Measurements from ENCODE around the gene NFU1.

NFU1 gene

DNA sequence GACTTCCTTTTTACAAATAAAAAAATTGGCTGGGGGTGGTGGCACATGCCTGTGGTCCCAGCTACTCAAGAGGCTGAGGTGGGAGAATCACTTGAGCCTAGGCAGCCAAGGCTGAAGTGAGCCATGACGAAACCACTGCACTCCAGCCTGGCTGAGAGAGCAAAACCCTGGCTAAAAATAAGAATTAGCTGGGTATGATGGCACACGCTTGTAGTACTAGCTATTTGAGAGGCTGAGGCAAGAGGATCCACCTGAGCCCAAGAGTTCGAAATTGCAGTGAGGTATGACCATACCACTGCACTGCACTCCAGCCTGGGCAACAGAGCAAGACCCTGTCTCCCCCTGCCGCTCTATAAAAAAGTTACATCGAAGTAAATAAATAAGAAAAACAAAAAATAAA lies 83.9 kb downstream of the NFU1 start:
- in situ Hi-C loops (cut with MboI; ENCODE audit: low sequenced_read_pairs), result no loop called here

DNA sequence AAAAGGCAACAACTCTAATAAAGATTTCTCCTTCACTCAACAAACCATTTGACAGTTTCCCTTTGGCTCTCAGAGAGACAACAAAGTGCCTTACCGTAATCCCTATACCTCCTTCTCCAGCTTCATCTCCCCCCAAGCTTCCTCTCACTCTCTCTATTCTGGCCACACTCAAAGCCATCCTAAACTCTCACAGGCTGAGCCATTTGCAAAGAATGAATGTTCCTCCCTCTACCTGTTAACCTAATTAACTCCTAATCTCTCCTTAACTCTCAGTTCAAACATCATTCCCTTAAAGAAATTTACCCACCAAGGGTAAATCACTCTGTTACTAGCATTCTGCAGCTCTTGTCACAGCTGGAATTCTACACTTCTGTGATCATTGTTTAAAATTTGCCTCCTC lies 88.5 kb downstream of the NFU1 start:
- in situ Hi-C loops (cut with MboI; ENCODE audit: low sequenced_read_pairs), result no loop called here
